HT1080 (cell line): ENCODE data around the gene AGRN. TPM values are rescaled to one million over a fixed set of nuclear protein-coding genes. Genes with fewer than 3 reads are reported as not detected.

Experiments used
- DNase-seq: peaks from one replicate; pipeline ENCODE4 v3.0.0-alpha.2; 2015; ENCODE audit warnings: low read depth
- total RNA-seq: library from RNA; depleted of rRNA; stranded (reverse); fragments of >200 nt; shearing (Covaris generic); gene quantifications from 2 replicates; pipeline ENCODE4 v1.2.3, GENCODE V29; 2014

The AGRN gene
- total RNA-seq, 1 experiment from 2014 or later = 101 TPM

DNA sequence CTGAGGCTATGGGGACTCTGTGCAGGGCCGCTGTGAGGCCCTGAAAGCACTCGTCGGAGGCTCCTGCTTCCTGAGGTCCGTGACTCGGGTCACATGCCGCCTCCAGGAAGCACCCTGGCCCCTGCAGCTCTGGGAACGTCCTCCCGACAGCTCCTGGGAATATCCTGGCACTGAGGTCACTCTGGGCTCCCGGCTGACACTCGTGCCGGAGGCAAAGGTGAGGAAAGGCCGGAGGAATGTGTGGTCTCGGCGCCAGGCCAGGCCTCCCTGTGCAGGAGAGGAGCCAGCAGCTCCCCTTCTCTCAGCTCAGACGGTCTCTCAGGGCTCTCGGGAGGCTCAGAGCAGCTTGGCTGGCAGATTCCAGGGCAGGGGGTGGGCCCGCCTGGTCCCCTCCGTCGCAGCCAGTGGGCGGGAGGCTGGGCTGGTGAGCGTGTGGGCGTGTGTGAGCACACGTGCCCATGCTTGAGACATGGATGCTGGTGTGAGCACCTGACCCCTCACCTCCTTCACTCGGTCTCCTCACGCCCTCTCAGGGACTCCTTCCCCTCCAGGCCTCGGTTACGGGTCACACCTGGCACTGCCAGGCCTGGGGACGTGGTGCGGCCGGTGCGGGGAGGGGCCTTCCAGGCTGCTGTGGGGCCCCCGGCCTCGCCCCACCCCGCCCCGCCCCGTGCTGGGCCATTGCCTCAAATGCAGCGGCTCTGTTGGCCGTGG, 59.6 kb downstream of the AGRN start:
- DNase-seq = peak; percentile 96

DNA sequence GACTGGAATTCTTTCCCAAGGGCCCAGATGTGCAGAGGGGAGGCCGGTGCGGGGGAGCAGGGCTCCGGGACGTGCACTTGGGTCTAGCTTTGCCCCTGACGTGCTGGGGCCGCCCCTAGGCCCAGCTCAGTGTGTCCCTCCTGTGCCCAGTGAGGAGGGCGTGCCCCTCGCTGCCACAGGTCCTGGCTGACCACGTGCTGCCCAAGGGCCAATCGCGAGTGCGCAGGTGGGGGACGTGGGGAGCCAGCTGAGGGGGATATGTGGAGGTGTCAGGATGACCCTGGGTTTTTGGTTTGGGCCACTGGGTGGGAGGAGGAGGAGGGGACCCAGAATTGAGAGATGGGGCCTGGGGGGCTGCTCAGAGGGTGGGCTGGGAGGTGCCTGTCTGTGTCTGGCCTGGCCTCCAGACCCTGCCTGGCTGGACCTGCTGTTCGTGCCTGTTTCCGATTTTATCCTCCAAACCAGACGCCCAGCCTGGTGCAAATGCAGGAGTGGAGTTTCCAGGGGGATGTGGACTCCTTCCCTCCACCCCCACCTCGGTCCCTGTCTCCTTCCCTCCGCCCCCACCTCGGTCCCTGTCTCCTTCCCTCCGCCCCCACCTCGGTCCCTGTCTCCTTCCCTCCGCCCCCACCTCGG, 60.3 kb downstream of the AGRN start:
- no peak for DNase-seq

DNA sequence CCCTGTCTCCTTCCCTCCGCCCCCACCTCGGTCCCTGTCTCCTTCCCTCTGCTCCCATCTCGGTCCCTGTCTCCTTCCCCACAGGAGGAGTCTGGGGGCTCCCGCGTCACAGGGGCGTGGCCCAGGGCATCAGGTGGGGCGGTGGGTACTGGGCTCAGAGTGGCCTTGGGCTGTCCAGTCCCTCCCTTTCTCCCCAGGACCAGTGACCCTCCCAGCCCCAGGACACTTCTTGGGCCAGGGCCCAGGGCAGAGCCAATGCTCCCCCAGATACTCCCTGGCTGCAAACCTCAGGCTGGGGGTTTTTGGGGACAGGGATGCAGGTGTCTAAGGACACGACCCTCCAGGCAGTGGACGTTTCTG, 61.0 kb downstream of the AGRN start:
- DNase-seq = no peak

DNA sequence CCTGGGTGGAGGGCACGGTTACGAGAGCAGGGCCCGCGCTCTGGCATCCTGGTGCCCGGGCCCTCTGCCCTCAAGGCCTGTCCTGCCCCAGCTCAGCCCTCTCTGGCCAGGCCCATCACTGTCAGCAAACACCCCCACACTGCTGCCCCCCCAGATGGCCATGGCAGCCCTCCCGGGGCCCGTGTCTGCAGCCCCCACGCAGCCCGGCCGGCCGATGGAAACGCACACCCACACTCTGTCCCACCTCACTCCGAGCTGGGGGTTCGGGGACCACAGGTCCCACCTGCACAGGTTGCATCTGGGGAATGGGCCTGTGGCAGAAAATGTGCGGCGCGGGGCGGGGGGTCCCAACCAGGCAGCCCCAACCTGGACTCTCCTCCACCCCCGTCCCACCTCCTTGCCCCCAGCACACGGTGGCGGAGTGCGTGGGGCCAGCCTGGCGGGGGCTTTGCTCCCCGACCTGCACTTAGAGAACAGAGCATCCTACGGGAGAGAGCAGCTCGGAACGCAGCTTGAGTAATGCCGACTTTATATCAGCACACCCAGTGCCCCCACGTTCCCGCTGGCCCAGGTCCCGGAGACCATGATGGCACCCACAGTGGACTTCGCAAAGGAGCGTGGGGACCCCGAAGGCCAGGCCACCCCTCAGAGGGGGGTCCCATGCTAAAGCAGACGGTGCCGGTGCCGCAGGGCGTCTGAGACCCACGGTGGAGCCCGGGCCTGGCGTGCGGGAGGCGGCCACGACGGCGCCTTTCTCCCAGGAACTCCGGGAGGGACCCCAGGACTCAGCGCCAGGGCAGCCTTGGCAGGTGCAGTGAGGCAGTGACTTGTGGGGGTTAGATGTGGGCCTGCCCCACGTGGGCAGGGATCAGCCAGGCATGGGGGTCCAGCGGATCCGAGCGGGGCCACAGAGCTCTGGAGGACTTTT, 61.7 kb downstream of the AGRN start:
- DNase-seq = no peak

DNA sequence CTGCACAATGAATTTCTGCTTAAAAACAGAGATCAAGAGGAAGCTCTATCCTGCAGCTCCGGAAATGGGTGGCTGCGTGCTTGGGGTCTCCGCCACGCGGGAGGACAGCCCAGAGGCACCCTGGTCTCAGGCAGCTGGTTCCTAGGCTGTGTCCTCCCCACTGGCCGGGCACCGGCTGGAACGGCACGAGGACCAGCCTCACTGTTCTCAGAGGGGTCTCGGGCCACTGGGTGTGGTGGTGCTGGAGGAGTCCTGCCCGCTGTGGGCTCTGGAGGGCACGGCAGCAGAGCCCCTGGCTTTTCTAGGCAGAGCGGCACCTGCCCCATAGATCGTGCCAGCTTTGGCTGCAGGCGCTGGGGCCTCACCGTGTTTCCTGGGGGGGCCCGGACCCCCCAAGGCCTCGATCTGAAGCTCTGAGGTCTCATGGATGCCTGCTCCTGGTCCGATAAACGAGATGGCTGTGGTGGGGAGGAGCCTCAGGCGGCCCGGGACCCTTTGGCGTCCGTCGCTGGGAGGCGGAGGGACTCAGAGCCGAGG, 62.4 kb downstream of the AGRN start:
- no peak for DNase-seq

DNA sequence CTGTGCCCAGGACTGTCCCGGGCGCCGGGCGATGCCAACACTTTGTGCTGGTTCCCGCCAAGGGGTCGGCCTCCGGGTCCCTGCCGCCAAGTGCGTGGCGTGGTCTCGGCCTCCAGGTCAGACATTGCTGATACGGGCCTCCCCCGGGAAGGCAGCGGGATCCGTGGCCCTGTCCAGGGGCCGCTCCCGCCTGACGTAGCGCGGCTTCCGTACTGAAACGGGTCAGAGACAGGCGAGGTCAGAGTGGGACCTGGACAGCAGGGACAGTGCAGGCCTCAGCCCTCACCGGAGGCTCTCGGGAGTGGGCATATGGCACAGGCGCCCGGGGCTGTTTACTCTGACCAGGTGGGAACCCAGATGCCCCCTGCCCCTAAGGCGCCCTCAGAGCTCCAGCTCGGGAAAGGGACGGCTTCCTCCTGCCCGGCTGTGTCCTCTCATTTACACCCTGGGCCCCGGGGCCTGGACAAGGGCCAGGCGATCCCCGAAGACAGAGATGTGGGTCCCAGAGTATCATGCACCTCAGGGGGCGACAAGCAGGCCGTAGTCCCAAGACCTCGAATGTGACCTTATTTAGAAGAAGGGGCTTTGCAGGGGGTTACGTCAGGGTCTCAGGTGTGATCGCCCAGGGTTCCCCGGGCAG, 63.0 kb downstream of the AGRN start:
- no peak for DNase-seq

DNA sequence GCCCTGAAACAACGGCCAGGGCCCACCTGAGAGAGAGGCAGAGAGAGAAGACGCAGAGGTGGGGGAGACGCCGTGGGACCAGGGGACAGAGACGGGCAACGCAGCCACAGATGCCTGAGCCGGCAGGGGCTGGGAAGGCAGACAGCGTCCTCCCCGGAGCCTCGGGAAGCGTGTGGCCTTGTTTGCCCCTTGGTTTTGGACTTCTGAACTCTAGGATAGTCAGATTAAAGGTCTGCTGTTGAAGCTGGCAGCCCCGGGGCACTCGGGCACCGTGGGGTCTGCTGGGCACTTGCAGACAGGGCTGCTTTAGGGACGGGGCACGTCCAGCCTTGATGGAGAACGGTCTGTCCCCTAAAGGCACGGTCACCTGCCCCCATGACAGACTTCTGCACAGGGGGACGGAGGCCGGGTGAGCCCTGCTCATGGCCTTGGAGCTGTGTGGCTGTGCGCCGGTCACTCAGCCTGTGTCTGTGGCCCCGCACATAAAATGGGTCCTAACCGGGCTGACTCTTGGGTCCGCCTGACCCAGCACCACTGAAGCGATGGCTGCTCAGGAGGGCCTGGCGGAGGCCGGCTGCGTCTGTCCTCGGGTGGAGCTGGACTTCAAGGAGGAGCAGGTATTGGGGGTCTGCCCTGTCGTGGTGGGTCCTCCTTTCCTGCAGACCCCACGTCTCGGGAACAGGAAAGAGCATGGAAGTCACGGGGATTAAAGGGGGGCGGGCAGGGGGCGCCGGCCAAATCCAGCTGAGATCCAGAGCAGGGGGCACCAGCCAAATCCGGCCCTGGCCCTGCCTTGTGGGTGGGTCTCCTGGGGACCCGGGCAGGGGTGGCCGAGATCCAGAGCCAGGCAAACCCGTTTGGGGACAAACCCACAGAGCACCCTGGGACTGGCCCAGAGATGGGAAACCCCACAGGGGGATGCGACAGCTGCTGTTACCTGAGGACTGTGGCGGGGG, 63.8 kb downstream of the AGRN start:
- DNase-seq = no peak

DNA sequence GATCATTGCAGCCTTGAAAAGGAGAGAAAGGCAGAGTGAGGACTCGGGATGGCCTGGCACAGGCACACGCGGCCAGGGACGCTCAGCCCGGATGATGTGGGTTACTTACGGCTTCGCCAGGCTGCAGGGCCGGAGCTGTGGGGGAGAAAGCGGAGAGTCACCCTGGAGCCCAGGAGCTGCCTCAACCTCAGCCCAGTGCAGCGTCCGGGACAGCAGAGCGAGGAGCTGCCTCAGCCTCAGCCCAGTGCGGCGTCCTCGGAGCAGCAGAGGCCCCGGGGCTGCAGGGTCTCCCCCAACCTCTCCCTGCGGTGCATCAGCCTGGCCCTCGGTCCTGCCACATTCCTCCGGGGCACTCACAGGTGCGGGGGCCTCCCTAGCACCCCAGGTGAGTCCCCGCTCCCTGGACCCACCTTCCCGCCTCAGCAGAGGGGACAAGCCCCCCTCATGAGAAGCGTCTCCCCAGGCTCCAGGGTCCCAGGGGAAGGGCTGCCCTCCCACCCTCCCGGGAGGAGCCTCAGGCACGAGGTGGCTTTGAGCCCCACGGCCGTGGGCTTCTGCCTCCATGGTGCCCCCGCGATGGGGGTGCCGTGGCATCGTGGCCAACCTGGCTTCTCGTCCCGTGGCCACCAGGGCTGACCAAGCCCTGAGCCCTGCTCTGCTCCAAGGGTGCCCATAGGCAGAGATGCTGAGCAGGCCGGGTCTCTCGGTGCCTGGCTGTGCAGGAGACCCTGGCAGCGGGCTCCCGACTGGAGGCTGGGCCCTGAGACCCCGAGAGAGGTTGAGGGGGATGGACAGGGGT, 64.7 kb downstream of the AGRN start:
- DNase-seq = no peak

DNA sequence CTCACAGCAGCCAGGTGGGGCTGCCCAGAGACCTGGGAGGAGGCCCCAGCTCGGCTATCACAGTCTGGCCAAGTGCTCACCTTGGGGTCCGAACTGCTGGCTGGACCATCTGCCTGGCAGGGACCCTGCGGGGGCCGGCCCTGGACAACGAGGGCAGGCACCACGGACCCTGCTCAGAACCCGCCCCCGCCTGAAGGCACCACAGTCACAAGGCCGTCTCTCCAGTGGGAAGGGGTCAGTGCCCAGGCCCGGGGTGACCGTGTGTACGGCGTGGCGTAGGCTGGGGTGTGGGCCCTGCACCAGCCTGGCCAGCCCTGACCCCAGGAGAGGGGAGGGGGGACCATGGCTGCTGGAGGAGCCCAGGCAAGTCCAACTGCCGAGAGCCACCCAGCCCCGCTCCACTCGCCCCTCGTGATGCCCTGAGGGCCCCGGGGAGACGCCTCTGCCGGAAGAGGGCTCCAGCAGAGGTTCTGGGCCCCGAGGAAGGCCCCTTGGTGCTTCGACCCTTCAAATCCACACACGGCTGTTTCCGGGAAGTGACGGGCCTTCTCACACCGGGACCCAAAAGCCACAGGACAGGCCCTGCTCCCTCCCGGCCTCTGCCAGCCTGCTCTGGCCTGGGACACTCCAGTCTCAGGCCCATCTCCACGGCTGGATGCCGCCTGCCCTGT, 65.4 kb downstream of the AGRN start:
- DNase-seq = no peak

DNA sequence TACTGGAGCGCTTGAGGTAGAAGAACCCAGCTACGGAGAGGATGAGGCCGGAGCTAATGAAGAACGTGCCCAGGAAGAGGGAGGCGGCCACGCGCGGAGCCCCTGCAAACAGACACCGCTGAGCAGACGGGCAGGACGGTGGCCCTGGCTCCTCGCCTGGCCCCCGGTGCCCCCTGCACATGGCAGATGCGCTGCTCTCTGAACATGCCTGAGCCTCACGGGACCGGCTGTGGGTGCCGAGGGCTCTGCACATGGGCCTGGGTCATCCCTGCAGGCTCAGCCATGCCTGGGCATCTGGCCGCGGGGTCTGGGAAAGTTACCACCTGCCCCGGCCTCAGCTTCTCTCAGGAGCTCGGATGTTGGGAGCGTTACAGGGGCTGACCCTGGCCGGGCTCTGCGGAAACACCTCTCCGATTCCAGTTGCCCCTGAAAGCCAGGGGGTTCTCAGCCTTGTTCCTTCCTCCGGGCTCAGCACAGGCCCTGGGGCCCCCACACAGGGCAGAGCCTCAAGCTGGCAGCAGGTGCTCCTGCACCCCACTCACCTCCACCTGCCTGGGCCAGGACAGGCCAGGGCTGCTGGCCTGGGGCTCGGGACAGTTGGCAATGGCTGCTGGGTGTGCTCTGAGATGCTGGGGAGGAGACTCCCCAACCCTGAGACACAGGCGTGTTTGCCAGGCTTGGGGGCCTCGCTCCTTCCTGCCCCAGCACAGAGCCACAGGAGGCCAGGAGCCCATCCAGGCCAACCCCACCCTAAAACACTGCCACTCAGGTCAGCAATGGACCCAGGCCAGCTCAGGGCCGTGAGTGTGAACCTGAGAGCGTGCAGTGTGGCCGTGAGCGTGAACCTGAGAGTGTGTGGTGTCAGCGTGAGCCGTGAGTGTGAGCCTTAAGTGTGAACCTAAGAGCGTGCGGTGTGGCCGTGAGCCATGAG, 66.3 kb downstream of the AGRN start:
- DNase-seq = no peak

DNA sequence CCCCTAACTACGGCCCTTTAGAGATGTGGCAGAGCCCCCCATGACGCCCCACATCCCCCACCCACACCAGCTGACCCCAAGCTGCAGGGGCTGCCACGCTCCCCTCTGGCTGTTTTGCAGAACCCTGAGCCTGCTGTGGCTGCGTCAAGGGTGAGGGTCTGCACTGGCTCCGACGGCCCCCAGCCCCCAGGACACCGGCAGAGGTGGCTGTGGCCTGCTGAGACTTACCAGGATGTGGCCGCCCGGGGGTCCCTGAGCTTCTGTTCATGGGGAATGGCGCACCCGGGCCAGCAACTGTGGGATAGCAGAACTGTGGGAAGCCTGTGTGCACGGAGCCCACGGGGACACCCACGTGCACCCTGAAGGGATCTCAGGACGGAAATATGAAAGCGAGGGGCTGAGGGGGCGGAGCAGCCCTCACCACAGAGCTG, 67.0 kb downstream of the AGRN start:
- DNase-seq = no peak

DNA sequence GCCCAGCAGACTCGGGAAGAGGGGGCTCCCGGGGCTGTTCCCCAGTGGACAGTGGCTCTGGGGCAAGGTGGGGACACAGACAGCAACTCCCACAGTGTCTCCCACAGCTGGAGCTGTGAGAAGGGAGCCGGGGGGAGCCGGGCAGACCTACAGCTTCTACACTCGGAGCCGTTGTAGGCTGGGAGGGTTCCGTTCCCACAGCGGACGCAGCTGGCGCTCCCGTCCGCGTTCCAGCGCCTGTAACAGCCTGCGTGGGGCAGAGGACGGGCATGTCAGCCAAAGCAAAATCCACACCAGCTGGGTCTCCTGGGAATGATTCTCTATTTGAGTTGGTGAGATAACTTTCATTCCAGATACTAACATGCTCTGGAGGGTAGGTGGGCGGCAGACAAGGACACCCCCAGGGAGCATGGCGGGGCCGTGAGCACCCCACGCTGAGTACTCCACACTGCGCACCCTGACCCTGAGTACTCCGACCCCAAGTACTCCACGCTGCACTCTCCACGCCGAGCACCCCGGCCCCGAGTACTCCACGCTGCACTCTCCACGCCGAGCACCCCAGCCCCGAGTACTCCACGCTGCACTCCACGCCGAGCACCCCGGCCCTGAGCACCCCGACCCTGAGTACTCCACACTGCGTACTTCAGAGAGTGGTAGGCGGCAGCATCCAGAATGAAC, 67.6 kb downstream of the AGRN start:
- DNase-seq = no peak

DNA sequence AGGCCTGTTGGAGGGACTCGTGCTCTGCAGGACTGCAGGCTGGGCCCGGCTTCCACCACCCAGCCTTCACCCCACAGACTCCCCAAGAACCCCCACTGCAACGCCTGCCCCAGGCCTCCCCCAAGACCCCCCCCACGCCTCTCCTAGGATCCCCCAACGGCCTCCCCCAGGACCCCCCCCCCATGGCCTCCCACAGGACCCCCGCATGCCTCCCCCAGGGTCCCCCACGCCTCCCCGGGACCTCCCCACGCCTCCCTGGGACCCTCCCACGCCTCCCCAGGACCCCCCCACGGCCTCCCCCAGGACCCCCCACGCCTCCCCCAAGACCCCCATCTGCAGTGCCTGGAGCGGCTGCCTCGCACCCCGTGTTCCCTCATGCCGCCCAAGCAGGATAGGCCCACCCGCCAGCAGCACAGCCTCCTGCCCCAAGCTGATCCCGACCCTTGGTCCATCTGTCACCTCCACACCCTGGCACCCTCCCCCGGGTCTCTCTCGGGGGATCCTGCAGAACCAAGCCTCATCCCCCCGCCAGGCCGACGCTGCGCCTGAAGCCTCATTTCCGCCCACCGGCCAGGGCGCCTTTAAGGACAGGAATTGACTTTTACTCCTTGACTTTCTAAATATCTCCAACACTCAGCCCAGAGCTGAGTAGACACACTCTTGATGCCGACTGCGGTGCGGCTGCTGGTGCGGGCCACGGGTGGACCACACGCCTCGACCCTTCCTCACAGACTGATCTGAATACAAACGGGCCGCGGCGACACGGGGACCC, 68.3 kb downstream of the AGRN start:
- no peak for DNase-seq

DNA sequence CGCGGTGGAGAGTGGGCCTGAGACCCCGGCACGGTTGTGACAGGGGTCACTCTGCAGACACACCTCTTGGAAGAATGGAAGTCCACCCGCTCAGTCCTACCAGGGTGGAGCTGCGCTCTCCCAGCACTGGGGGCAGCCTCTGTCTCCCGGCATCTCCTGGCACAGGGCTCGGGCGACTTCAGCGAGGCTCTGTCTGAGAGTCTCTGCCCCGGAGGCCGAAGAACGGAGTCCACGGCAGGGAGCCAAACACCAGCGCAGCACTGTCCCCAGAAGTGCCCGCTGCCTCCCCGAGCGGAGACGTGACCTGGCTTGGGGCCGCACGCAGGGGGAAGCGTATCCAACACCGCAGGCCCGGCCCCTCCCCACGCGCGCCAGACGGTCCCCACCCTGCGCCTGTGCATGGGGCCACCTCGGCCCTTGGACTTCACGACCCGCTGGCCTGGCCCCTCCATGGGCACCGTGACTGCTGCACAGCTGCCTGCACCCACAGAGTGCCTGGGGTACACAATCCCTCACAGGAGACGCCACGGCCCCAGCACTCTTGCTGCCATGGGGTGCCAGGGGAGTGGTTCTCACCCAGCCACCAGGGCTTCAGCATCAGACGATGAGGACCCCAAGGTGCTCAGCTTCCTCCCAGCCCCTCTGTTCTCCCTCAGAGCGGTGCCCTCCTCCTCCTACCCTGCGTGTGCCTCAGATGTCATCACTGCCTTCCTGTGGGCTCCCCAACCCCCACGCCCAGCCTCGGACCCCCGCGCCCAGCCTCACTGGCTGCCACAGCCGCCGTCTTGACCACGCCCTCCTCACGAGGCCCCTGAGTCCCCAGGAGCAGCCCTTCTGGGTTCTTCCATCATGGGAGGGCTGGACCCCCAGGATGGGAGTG, 69.1 kb downstream of the AGRN start:
- DNase-seq = no peak

DNA sequence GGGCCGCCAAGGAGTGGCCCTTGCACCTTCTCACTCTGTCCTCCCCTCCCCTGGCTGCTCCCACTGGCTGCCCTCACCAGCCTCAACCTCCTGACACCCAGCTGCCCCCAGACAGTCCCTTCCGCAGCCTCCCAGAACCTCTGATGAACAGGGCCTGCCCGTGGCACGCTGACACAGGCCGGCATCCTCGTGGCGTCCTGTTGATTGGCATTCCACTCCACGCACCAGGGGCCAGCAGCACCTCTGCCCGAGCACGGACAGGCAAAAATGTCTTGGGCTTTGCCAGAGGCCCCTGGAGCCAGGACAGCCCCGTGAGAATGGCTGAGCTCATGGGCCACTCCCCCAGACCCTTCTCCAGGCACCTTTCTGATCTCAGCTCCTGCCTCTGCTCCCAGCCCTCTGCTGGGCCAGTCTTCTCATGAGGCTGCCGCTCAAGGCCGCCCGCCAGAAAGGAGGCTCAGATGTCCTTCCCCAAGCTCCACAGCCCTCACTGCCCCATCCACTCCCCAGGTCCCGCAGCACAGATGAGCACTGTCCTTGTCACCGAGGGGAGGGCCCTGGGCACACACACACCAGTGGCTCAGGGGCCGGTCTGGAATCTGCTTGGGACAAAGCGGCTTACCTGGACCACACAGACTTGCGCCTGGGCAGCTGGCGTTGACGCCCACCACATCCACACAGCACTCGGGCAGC, 70.0 kb downstream of the AGRN start:
- DNase-seq = no peak
